ENCODE data around the gene ABCC11. TPM values are rescaled to one million over a fixed set of nuclear protein-coding genes. Genes with fewer than 3 reads are reported as not detected.
"Not testable (repeated sequence)": the region's sequence is repeated elsewhere in the genome, so short reads cannot be mapped to it uniquely, and the experiment has no call there.

Gene ABCC11
- total RNA-seq, 1 experiment from 2014 or later = 0.06 TPM

DNA sequence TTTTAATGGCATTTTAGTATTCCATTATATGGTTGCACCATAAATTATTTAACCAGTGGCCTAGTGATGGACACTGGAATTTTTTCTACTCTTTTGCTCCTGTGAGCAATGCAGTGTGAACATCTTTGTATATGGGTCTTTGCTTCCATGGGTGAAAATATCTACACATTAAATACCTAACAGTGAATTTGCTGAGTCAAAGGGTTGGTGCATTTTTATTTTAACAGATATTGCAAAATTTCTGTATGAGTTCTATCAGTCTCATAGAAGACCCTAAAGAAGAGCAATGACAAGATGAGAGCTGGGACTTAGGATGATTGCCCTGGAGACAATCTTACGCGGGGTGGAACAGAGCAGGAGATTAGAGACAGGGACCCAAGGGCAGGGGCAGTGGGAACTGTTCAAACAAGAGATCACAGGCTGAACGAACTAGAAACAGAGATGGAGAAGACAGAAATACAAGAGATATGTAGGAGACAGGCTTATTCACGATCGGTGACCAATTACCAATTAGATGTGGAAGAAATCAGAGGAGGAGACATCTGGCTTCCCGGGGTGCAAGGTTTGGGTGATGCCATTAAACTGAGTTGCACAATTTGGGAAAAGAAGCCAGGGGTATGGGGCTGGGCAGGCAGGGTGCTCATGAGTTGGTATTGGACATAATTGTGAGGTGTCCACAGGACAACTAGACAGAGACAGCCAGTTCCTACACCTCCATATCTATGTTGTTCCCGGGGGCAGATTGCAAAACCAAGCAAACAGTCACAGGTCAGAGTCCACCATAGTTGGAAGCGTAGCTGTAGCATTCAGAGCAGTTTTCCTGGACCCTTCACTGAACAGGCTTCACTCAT is 43.1 kb downstream of the ABCC11 start:
- no peak for DNase-seq (ENCODE audit: low read depth)

DNA sequence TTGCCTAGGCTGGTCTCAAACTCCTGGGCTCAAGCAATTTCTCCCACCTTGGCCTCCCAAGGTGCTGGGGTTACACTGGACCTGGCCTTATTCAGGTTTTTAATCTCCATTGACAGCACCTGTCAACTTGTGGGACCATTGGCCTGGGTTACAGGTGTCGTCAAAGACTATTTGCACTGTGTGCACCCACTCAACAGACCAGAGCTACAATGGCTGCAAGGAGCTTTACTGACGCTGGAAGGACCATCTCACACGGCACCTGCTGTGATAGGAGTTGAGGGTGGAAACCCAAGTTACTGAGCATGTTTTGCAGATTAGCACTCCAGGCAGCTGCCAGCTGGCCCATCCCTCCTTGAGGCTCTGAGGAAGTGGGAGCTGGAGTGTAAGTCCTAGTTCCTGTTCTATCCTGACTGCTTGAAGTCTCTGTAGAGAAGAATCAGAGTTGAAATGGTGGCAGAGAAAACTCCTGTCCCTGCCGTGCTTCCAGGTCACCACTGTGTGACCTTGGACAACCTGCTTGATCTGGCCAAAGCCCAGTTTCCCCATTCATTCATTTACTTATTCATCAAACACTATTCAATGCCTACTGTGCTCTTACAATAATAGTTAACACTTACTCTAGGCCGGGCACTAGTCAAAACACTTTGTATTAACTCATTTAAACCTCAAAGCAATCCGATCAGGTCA is 45.7 kb downstream of the ABCC11 start:
- DNase-seq (ENCODE audit: low read depth) = no peak

DNA sequence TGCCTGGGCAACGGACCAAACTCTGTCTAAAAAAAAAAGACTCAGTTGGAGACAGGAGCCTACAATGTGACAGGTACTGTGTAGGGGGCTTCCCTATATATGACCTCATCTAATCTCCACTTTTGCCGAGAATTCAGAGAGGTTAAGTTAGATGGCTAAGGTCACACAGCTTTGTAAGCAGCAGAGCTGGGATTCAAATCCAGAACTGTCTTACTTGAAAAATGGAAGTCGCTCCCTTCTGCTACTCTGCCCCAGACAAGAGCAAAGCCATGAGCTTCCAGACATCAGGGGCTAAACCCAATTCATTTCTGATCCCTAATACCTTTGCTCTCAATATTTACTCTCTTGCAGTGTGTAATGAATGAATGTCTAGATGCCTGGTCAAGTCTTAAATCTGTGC is 50.0 kb downstream of the ABCC11 start:
- no peak for DNase-seq (ENCODE audit: low read depth)

DNA sequence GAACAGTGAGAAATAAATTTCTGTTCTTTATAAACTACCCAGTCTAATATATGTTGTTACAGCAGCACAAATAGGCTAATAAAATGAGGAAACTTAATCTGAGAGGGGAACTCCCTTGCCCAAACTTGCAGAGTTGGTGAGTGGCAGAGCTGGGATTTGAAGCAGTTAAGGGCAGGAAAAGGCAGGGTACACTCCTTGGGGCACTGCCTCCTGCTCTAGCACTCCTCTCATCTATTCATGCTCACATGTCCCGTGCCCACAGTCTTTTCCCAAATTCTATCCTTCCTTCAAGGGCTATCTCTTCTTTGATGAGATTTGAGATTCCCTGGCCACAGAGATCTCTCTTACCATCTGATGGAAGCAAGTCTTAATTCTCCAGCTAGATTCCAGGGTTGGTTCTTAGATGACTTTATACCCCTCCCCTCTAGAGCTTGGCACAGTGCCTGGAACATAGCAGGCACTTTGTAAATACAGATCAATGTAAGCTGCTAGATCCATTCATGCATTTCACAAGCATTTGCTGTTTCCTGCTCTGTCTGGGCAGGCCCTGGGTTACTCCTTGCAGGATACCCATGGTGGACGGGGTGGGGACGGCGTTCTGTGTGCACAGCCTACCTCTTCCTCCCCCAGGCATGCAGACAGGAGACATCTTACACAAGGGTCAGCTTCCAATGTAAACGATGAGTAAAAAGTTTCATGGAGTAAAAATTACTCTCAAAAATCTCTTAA is 52.3 kb downstream of the ABCC11 start:
- DNase-seq (ENCODE audit: low read depth) = no peak

DNA sequence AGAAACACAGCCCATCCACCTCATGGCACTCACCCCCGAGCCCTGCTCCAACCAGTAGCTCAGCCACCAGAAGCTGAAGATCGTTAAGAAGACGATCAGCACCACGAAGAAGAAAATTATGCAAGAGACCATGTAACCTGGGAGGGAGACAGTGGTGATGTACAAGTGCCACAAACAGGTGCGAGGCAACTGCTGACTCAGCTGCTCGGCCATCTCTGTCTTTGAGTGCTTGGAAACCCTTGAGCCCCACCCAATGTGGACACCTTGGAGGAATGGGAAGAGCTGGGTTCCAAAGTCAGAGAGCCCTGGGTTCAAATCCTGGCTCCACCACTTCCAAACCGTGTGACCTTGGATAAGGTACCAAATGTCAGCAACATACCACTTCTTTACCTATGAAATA is 53.5 kb downstream of the ABCC11 start:
- DNase-seq (ENCODE audit: low read depth) = no peak

DNA sequence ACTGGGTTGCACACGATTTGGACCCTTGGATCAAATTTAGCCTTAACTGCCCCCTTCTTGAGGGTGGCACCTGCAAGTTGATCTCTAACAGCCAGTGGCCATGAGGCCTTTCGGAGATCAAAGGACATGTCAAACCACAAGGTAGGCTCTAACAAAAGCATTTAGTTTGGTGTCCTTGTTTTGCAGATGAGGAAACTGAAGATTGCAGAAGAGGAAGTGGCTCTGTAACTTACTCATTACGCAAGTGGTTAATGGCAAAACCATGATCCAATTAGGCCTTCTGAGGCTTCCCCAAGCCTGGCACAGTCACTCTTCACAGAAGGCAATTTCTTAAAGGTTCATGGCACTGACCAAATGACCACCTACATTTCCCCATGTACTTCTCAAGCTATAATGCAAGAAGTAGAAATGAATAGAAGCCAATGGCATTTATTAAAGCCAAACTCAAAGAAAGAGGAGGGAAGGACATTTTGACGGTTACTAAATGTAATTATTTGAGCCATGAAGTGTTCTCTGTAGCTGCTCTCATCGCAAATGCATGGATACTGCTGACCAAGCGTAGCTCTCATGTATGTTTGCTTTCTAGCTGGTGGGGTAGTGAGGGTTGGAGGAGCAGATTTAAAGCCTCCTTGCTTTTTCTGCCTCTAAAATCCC is 58.8 kb downstream of the ABCC11 start:
- DNase-seq (ENCODE audit: low read depth) = no peak

DNA sequence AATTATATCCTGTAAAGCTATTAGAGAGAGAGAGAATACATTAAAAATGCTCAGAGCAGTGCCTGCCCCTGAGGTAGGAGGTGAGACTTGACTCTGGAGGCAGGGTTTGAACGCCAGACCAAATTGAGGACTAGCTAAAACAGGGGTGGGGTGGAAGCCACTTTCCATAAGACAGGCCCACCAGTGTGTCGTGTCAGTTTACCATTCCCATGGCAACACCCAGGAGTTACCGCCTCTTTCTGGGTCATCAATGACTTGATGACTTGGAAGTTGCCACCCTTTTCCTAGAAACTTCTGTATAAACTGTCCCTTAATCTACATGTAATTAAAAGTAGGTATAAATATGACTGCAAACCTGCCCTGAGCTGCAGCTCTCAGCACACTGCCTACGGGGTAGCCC is 59.6 kb downstream of the ABCC11 start:
- DNase-seq (ENCODE audit: low read depth) = no peak

DNA sequence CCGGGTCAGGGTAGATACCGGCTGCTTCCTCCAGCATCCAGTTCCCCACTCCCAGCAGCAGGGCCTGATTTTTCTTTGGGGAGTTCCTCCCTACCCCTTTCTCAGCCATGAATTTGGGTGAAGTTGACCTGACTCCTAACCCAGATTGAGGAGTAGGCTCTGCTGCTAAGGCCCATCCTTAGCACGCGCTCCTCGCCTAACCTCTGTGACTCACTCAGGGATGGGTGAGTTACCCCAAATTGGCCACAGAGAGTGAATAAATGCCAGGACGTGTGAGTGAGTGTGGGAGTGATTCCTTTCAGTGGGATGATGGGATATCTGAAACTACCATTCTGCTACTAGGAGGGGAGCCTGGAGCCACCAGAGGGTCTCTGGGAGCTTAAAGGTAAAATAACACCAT is 62.7 kb downstream of the ABCC11 start:
- DNase-seq (ENCODE audit: low read depth) = no peak

DNA sequence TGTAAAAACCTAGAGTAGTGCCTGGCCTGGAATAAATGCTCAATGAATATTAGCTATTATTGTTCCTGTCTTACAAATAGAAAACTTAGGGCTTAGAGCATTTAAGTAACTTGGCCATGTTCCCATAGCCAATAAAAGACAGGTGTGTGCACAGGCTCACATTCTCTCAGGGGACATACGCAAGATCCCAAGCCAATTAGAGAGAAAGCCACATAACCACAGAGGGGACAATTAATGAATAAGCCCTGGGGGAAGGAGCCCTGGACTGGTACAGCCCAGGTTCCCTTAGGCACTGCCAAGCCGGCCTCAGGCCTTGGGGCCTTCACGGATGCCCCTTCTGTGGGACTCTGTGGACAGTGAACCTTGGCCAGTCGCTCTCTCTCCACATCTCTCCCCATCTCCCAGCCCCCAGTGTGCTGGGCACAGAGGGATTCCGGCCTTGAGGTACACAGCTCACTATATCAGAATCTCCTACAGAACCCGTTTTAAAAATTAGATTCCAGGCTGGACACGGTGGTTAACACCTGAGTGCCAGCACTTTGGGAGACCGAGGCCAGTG is 64.3 kb downstream of the ABCC11 start:
- DNase-seq (ENCODE audit: low read depth) = no peak

DNA sequence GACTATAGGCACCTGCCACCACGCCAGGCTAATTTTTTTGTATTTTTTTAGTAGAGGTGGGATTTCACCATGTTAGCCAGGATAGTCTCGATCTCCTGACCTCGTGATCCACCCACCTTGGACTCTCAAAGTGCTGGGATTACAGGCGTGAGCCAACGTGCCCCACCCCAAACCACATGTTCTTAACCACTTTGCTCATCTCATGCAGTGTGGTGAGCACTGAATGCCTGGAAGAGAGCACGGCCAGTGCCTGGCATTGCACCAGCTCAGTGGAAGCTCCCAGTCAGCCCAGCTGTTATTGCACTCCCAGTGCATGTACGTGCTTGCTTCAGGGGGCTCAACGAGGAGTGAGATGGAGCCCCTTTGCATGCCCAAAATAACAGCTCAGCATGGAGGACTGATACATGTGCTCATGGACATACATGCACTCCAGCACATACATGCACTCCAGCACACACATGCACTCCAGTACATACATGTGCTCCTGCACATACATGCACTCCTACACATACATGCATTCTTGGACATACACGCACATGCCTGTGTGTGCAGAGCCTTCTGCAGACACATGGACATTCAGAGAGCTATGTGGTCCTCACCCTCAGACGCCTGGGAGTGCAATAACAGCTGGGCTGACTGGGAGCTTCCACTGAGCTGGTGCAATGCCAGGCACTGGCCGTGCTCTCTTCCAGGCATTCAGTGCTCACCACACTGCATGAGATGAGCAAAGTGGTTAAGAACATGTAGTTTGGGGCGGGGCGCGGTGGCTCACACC is 65.4 kb downstream of the ABCC11 start:
- not testable (repeated sequence) for DNase-seq (ENCODE audit: low read depth)

DNA sequence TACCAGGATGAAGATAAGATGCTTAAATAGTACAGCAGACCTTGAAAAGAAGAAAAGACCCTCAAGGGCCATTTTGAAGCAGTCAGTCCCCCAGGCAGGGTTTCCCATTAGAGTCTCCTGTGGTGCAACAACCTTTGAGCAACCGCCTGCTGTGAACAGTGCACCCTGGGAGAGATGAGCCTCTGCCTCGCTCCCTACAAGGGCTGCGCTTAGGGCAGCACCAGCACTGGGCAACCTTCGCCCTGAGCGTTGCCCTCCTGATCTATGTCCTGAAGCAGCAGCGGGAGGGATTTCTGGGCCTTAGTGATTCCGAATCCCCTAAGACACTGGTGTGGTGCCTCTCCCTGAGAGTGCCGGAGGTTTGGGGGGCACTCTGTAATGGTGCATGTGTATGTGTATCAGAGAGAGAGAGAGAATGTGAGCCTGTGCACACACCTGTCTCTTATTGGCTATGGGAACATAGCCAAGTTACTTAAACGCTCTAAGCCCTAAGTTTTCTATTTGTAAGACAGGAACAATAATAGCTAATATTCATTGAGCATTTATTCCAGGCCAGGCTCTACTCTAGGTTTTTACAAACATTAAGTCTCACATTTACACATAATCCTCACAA is 66.4 kb downstream of the ABCC11 start:
- DNase-seq (ENCODE audit: low read depth) = no peak

DNA sequence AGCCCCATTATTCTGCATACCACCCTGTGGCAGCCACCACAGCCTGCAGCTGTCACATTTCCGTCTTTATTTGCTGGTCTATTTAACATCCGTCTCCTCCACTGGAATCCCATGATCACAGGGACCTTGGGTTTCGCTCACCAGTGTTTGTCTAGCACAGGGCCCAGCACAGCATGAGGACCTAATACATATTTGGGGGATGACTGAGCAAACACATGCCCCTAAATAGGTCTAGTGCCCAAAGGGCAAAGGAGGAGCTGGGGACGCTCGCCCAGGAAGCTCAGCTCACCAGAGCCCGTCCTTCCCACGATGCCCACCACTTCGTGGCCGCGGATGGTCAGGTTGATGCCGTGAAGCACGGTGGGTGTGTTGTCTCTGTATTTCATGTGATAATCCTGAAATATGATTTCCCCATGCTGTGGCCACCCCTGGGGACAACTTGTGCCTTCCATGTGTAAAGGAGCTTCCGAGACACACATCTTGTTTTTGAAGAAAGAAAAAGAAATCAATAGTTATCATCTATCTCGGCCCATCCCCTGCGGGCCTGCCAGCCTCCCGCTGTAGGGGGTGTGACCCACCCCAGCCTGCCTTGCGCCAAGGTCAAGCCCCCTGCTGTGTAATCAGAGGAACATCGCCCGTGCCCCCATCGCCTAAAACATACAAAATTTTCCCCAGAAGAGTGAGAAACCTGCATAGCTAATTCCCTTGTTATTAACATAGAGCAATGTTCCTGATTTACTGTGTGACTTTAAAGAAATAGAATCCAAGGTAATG is 70.5 kb downstream of the ABCC11 start:
- DNase-seq (ENCODE audit: low read depth) = no peak

DNA sequence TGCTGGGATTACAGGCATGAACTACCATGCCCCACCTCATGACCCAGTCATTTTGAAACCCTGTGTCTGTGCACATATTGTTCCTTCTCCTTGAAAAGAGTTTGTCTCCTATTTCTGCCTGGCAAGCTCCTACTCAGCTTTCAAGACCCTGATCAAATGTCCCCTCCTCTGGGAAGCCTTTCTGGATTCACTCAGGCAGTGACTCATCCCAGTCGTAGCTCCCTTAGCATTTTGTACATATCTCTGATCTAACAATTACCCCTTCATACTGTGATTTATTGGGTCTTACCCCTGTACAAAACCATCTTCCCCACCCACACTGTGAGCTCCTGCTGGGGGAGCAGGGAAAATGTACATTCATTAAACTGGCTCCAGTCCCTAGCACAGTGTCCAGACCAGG is 73.5 kb downstream of the ABCC11 start:
- no peak for DNase-seq (ENCODE audit: low read depth)

DNA sequence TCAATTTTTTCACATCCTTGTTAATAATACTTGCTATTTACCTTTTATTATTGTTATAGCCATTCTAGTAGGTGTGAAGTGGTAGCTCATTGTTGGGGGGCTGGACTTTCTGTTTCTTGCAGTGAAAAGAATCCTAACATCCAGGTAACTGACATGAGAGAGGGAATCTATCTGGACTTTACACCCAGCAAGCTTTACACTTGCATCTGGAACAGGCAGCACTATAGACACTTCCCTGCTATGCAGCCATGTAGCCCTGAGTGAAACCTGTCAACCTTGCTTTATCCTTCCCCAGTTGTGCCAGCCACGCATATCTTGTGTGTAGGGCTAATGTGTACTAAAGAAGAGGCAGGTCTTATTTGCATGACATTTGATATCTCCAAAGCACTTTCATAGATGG is 74.7 kb downstream of the ABCC11 start:
- DNase-seq (ENCODE audit: low read depth) = no peak

DNA sequence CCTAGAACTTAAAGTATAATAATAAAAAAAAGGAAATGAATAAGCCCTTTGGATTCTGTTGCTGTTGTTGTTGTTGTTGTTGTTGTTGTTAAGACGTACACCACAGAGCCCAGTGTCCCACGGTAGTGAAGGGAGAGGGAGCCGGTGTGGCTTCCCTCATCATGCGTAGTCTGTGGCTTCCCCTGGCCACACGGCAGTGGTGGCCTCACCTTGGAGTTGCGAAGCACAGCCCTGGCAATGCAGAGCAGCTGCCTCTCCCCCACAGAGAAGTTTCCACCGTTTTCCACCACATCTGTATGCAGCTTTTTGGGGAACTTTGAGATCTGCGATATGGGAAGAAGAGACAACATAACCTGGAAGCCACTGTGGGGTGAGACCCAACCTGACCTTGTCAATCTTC is 77.4 kb downstream of the ABCC11 start:
- DNase-seq (ENCODE audit: low read depth) = no peak

DNA sequence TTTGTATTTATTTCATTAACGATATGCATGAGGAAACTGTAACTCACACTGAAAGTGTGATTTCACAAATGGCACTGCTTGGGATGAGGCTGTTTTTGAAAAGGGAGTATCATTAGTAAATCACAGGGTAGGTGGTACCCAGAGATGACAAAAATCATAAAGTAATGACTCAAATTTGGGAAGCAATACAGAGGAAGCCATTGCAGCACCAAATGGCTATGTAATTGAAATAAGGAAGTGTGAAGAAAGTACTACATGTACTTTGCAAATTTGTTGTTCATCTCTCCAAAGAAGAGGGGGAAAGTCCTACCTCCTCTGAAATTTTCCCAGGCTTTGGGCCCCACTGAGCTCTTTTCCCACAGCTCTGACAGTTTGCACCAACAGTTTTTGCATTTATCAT is 79.3 kb downstream of the ABCC11 start:
- DNase-seq (ENCODE audit: low read depth) = no peak

DNA sequence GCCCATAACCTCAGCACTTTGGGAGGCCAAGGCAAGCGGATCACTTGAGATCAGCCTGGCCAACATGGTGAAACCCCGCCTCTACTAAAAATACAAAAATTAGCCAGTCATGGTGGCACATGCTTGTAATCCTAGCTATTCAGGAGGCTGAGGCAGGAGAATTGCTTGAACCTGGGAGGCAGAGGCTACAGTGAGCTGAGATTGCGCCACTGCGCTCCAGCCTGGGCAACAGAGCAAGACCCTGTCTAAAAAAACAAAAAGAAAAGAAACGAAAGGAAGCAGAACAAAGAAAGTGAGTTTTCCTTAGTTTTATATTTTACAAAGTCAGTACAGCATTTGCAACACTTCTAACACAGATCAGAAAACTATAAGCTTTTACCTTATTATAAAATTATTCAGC is 80.7 kb downstream of the ABCC11 start:
- DNase-seq (ENCODE audit: low read depth) = not testable (repeated sequence)

DNA sequence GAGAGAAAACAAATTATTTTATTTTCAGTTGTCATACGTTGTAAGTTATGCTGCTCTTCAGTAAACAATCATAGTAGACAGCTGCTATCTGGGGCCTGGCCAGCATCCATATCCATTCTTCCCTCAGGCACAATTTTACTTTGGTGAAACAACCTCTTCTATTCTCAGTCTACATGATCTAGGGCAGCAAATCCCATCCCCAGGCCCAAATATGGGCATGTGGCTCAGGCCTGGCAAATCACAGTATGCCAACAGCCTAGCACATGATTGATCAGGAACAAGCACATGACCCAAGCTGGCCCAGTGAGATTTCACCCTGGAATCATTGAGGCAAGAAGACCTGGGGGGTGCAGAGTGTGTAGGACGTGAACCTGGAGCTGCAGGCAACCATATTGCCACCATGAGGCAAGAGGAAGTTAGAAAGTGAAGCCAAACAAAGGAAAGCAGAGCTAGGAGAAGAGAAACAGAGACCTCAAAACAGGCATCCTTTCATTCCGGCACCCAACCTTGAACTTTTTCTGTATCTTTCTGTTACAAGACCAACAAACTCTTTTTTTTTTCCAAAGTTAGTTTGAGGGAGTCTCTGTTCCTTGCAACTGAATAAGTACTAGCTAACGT is 81.3 kb downstream of the ABCC11 start:
- peak; percentile 37 for DNase-seq (ENCODE audit: low read depth)
